Measurements from ENCODE around the gene HS6ST2. TPM values are rescaled to one million over a fixed set of nuclear protein-coding genes. Genes with fewer than 3 reads are reported as not detected.

Gene HS6ST2
- total RNA-seq, 4 donors from 2014 or later = 0.22 to 0.34 (median 0.33) TPM; not detected in 1

DNA sequence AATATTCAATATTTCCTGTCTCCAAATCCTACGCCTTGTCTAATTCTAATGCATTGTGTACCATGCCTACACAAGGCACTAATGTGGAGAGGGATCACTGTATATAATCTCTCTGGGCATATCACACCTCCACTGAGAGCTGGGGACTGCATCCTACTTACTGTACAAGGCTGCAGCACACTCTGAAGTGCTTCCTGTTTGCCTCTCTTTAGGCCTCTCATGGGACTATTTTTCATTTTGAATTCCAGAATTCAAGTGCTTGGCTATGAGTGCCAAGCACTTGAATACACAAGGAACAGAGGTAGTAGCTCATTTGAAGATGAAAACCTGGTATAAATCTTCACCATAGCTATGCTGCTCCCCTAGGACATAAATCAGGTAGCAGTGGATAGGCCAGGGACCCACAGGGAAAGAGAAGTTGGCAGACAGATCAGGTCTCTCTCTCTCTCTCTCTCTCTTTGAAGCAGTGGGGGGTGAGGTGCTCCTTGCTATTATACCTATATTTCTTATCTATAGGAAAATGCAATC, 239.9 kb downstream of the HS6ST2 start:
- TF ChIP-seq, protein P1, sequence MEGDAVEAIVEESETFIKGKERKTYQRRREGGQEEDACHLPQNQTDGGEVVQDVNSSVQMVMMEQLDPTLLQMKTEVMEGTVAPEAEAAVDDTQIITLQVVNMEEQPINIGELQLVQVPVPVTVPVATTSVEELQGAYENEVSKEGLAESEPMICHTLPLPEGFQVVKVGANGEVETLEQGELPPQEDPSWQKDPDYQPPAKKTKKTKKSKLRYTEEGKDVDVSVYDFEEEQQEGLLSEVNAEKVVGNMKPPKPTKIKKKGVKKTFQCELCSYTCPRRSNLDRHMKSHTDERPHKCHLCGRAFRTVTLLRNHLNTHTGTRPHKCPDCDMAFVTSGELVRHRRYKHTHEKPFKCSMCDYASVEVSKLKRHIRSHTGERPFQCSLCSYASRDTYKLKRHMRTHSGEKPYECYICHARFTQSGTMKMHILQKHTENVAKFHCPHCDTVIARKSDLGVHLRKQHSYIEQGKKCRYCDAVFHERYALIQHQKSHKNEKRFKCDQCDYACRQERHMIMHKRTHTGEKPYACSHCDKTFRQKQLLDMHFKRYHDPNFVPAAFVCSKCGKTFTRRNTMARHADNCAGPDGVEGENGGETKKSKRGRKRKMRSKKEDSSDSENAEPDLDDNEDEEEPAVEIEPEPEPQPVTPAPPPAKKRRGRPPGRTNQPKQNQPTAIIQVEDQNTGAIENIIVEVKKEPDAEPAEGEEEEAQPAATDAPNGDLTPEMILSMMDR (IDR thresholded peaks at IDR 0.05; ENCODE audit: low read depth) = no peak

DNA sequence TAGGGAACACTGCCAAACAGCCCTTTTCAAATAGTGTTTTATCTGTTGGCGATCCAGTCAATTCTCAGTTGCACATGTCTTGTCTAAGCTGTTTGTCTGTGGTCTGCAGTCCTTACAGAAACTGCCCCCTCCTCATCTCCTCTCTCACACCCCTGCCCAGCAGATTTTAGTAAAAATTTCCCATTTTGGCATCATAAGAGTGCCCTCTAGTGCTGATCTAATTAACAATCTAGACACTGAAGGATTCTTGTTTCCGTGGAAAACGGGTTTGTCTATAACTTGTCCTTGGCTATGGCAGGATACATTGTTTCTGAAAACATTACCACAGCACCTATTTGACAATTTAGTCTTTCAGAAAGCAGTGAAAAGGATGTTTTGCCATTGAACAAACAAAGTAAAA, 242.4 kb downstream of the HS6ST2 start:
- TF ChIP-seq, protein P1 (IDR thresholded peaks at IDR 0.05; ENCODE audit: low read depth) = no peak

DNA sequence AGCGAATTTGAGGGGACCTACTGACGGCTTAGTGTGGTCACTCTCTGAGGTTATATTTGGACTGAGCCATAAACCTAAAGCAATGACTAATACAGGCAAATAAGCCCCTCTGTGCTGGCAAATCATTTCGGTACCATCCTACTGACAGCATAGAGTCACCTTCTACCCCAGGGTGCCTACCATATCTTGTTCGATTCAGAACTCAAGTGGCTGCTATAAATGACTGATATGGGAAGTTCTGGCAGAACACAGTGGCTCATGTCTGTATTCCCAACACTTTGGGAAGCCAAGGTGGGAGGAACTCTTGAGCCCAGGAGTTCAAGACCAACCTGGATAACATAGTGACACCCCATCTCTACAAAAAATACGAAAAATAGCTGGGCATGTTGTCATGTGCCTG, 243.5 kb downstream of the HS6ST2 start:
- TF ChIP-seq, protein P1 (IDR thresholded peaks at IDR 0.05; ENCODE audit: low read depth) = no peak

DNA sequence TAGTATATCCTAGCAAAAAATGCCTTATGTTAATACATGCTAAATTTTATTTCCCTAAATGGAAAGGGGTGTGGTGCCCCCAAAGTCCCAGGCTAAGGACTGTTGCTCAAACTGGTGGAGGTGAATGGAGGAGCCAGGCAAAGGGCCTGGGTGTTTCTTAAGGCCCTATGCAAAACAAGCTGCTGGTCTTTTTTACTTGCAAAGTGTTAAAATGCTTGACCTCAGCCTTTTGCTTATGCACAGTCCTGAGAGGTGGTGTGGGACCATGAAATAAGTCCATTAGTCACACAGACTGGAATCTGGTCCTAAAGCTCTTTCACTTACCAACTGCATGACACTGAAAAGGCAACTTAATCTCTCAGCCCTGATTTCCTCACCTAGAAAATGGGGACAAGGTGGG, 246.1 kb downstream of the HS6ST2 start:
- TF ChIP-seq, protein P1 (IDR thresholded peaks at IDR 0.05; ENCODE audit: low read depth) = no peak

DNA sequence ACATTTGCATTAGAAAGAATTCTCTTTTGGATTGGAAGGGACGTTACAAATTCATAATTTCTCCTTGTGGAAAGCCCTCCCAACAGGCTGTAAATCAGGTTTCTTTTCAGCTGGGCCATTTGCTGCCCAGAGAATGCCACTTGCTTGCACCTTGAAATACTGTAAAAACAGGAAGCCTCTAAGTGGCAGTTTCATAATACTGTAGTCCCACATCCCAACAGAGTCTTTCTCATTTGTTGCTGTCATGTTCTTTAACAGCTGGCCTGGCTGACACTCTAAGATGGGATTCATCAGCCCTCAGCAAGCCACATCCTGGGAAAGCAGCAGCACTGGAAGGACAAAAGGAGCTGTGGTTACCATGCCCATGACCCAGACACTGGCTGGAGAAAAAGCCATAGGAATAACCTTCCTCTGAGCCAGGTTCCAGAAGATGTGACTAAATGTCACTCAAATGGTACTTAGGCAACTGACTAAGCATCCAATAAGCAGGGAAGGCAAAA, 247.7 kb downstream of the HS6ST2 start:
- TF ChIP-seq, protein P1 (IDR thresholded peaks at IDR 0.05; ENCODE audit: low read depth) = no peak

DNA sequence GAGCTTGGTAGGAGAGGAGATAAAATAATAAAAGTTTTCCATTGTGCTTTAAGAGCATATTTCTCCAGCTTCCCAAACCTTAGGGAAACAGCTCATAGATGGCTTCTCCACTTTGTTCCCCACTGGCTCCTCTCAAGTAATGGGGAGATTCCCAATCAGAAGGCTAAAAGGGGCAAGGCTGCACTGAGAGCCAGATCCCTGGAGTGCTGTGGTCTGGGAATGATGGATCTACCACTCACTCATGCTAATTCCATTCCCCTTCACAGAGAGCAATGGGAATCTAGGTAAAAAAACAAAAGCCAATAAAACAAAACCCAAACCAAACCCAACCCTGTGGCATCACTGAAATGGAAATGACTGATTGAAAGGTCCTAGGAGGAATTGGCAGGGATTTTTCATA, 249.9 kb downstream of the HS6ST2 start:
- TF ChIP-seq, protein P1 (IDR thresholded peaks at IDR 0.05; ENCODE audit: low read depth) = no peak

DNA sequence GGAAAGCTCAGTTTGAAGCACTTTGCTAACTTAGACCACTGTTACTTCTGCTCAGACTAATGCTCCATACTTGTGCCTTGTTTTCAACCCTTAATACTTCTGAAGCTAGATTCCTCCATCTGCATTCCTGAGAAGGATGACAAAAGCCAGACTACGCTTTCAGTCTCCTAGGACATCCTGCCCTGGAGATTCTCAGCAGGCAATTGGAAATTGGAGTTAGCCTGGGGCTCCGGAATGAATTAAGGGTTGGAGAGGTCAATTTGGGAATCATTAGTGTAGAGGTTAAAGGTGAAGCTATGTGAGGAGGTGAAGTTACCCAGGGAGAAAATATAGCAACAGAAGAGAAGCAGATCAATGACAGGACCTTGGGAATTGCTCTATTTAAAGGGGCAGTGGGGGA, 253.7 kb downstream of the HS6ST2 start:
- TF ChIP-seq, protein P1 (IDR thresholded peaks at IDR 0.05; ENCODE audit: low read depth) = no peak

Data from subcutaneous adipose tissue (tissue), 4 donors.